GM21381 (cell line): ENCODE measurements around the gene MACROD2.
"Not testable (repeated sequence)": the region's sequence is repeated elsewhere in the genome, so short reads cannot be mapped to it uniquely, and the experiment has no call there.

Experiments used
- ATAC-seq: cut with Tn5 transposase; IDR thresholded peaks from one replicate; pipeline ENCODE4 v1.9.1; 2021; ENCODE audit warnings: mild to moderate bottlenecking, moderate library complexity; ENCODE audit not compliant: unreplicated experiment

The MACROD2 gene

GRCh38 chr20:14451458-14451857, 456.1 kb downstream of the MACROD2 start:
- no peak for ATAC-seq

GRCh38 chr20:14453259-14453658, 457.9 kb downstream of the MACROD2 start:
- no peak for ATAC-seq

GRCh38 chr20:14454296-14454695, 459.0 kb downstream of the MACROD2 start:
- ATAC-seq: no peak

- not testable (repeated sequence) for ATAC-seq
These were observed 471.9 kb downstream of the MACROD2 start for GRCh38 chr20:14467104-14467827.

GRCh38 chr20:14470231-14470899, 475.0 kb downstream of the MACROD2 start:
- no peak for ATAC-seq

GRCh38 chr20:14470977-14471661, 475.8 kb downstream of the MACROD2 start:
- ATAC-seq: no peak

GRCh38 chr20:14477125-14477524, 481.8 kb downstream of the MACROD2 start:
- ATAC-seq: no peak

- no peak for ATAC-seq
These were observed 482.8 kb downstream of the MACROD2 start for GRCh38 chr20:14478126-14478525.

- ATAC-seq: no peak
These were observed 486.5 kb downstream of the MACROD2 start for GRCh38 chr20:14481863-14482262.

GRCh38 chr20:14488212-14488611, 492.9 kb downstream of the MACROD2 start:
- no peak for ATAC-seq

- no peak for ATAC-seq
These were observed 493.6 kb downstream of the MACROD2 start for GRCh38 chr20:14488756-14489479.

- ATAC-seq: no peak
These were observed 494.2 kb downstream of the MACROD2 start for GRCh38 chr20:14489544-14489943.

GRCh38 chr20:14491436-14491835, 496.1 kb downstream of the MACROD2 start:
- ATAC-seq: no peak

GRCh38 chr20:14493408-14493807, 498.1 kb downstream of the MACROD2 start:
- no peak for ATAC-seq

- ATAC-seq: no peak
These were observed 499.0 kb downstream of the MACROD2 start for GRCh38 chr20:14494355-14494754.

- no peak for ATAC-seq
These were observed 499.8 kb downstream of the MACROD2 start for GRCh38 chr20:14495066-14495465.

GRCh38 chr20:14497004-14497403, 501.7 kb downstream of the MACROD2 start:
- no peak for ATAC-seq

- ATAC-seq: no peak
These were observed 503.5 kb downstream of the MACROD2 start for GRCh38 chr20:14498772-14499171.

GRCh38 chr20:14505476-14505875, 510.2 kb downstream of the MACROD2 start:
- no peak for ATAC-seq

GRCh38 chr20:14507711-14508110, 512.4 kb downstream of the MACROD2 start:
- no peak for ATAC-seq

GRCh38 chr20:14510341-14510740, 515.0 kb downstream of the MACROD2 start:
- ATAC-seq: no peak
